PC-3 (cell line): Measurements from ENCODE around the gene RFWD3. TPM values are rescaled to one million over a fixed set of nuclear protein-coding genes. Genes with fewer than 3 reads are reported as not detected.

Source experiments
- ATAC-seq: fragments of 200-7000 bp; cut with Tn5 transposase; 2 replicates; pipeline ENCODE4 v1.9.1; 2020; ENCODE audit warnings: mild to moderate bottlenecking, moderate library complexity
- BruUV-seq: library from RNA; stranded (reverse); fragments of 400-500 nt; replicated peaks from 2 replicates; lab custom pipeline; 2021; lab: Mats Ljungman, UMichigan
- CTCF ChIA-PET: fragments of 300-600 bp; sonication (Branson Sonifier 250); formaldehyde crosslinking; loops from one replicate; lab custom pipeline; 2022; ENCODE audit warnings: antibody characterized with exemption; lab: Charles Lee
- POLR2A ChIA-PET: fragments of 300-600 bp; sonication (Branson Sonifier 250); formaldehyde crosslinking; loops from one replicate; lab custom pipeline; 2022; ENCODE audit warnings: antibody characterized with exemption; ENCODE audit not compliant: unreplicated experiment; lab: Charles Lee
- DNase-seq: peaks from one replicate; pipeline ENCODE4 v3.0.0-alpha.2; 2015
- H2AFZ ChIP-seq: fragments of 300-600 bp; sonication (generic); 2 replicates; pipeline ENCODE4 v1.6.0; 2016; ENCODE audit warnings: antibody characterized with exemption, low read length
- H3F3A ChIP-seq: fragments of 300-600 bp; sonication (generic); one replicate; pipeline ENCODE4 v1.6.0; 2017; ENCODE audit warnings: antibody characterized with exemption, low read length, control low read depth, mild to moderate bottlenecking; ENCODE audit not compliant: unreplicated experiment
- H3K27ac ChIP-seq: fragments of 300-600 bp; sonication (generic); 2 replicates; pipeline ENCODE4 v1.5.1; 2016; ENCODE audit warnings: mild to moderate bottlenecking, low read length
- H3K27me3 ChIP-seq: fragments of 300-600 bp; sonication (generic); 2 replicates; pipeline ENCODE4 v1.6.1; 2016; ENCODE audit warnings: low read length, mixed read lengths
- H3K36me3 ChIP-seq: fragments of 300-600 bp; sonication (generic); 2 replicates; pipeline ENCODE4 v1.6.1; 2016; ENCODE audit warnings: low read depth, mixed run types, low read length, mixed read lengths
- H3K4me1 ChIP-seq: fragments of 300-600 bp; sonication (generic); 2 replicates; pipeline ENCODE4 v1.5.1; 2016; ENCODE audit warnings: low read length; ENCODE audit not compliant: insufficient read depth
- H3K4me2 ChIP-seq: fragments of 300-600 bp; sonication (generic); 2 replicates; pipeline ENCODE4 v1.6.0; 2016; ENCODE audit warnings: low read length
- H3K4me3 ChIP-seq: fragments of 300-600 bp; sonication (generic); 2 replicates; pipeline ENCODE4 v1.5.1; 2016; ENCODE audit warnings: mild to moderate bottlenecking, low read length, mixed read lengths
- H3K79me2 ChIP-seq: fragments of 300-600 bp; sonication (generic); 2 replicates; pipeline ENCODE4 v1.6.1; 2017; ENCODE audit warnings: low read length, mixed read lengths
- H3K9ac ChIP-seq: fragments of 300-600 bp; sonication (generic); 2 replicates; pipeline ENCODE4 v1.6.0; 2016; ENCODE audit warnings: mild to moderate bottlenecking, low read length
- H3K9me2 ChIP-seq: fragments of 300-600 bp; sonication (generic); replicated peaks from 2 replicates; pipeline ENCODE4 v1.6.1; 2016; ENCODE audit warnings: mixed run types, low read length, mixed read lengths
- H3K9me3 ChIP-seq: fragments of 300-600 bp; sonication (generic); 2 replicates; pipeline ENCODE4 v1.6.1; 2016; ENCODE audit warnings: low read length, mixed read lengths
- H4K20me1 ChIP-seq: fragments of 300-600 bp; sonication (generic); 2 replicates; pipeline ENCODE4 v1.6.1; 2016; ENCODE audit warnings: low read length, mixed read lengths
- CTCF ChIP-seq: fragments of 300-600 bp; sonication (generic); conservative IDR thresholded peaks from 2 replicates; pipeline ENCODE4 v1.5.1; 2017; ENCODE audit warnings: antibody characterized with exemption, low read depth, mild to moderate bottlenecking, low read length
- EZH2 ChIP-seq: fragments of 300-600 bp; sonication (generic); IDR thresholded peaks from one replicate; pipeline ENCODE4 v1.6.1; 2017; ENCODE audit warnings: antibody characterized with exemption, mild to moderate bottlenecking, low read length; ENCODE audit not compliant: unreplicated experiment
- EZH2phosphoT487 ChIP-seq: fragments of 300-600 bp; sonication (generic); IDR thresholded peaks from 2 replicates; pipeline ENCODE4 v1.6.1; 2018; ENCODE audit warnings: mild to moderate bottlenecking, antibody characterized with exemption, low read length, borderline replicate concordance
- intact Hi-C: fragments of 100-400 bp; cut with micrococcal nuclease; formaldehyde crosslinking; loops from 2 replicates; pipeline ENCODE4 v1.9.0; 2023
- total RNA-seq: library from RNA; depleted of rRNA; stranded (reverse); fragments of >200 nt; gene quantifications from 2 replicates; pipeline ENCODE4 v1.2.3, GENCODE V29; 2014

RFWD3 gene
- total RNA-seq, 1 experiment from 2014 or later: 32.8 TPM

- Histone ChIP-seq H3K36me3 (peaks cover 40% of the 10 kb centered on the region), H3K4me1 (peaks cover 6% of the 10 kb centered on the region; the same call in 1 of the 2 replicates), H3K27me3 (no peaks in the 10 kb centered on the region), H3K9me2 (no peaks in the 10 kb centered on the region), H3K27ac (no peak overlapping the region), H3K4me3 (no peak overlapping the region), H3F3A (no peaks in the 10 kb centered on the region), H3K79me2 (peaks cover 56% of the 10 kb centered on the region), H2AFZ (no peak overlapping the region), H3K4me2 (no peak overlapping the region), H4K20me1 (peaks cover 33% of the 10 kb centered on the region), H3K9ac (no peak overlapping the region), H3K9me3 (no peaks in the 10 kb centered on the region)
- TF ChIP-seq EZH2phosphoT487 (no peak), CTCF (no peak)
- ATAC-seq: no peak
- ChIA-PET POLR2A (no interaction called here), CTCF (no interaction called here)
- intact Hi-C loops: no loop called here
- DNase-seq: no peak
- BruUV-seq: TSS peak; percentile 17
Measured at GRCh38 chr16:74649839-74650504, 16.7 kb downstream of the RFWD3 start.

GRCh38 chr16:74641969-74642368 is 24.7 kb downstream of the RFWD3 start:
- POLR2A ChIA-PET: no interaction called here
- Histone ChIP-seq H3F3A (no peaks in the 10 kb centered on the region), H3K9me2 (no peaks in the 10 kb centered on the region), H3K36me3 (peaks cover 37% of the 10 kb centered on the region), H3K9me3 (no peaks in the 10 kb centered on the region), H4K20me1 (no peaks in the 10 kb centered on the region), H2AFZ (no peak overlapping the region), H3K27ac (no peak overlapping the region), H3K4me2 (no peak overlapping the region), H3K4me3 (no peak overlapping the region), H3K79me2 (no peaks in the 10 kb centered on the region), H3K27me3 (no peaks in the 10 kb centered on the region), H3K4me1 (no peaks in the 10 kb centered on the region), H3K9ac (no peak overlapping the region)
- DNase-seq: no peak
- ATAC-seq: no peak
- BruUV-seq: no TSS peak
- CTCF ChIA-PET: no interaction called here
- intact Hi-C loops: no loop called here
- TF ChIP-seq EZH2: no peak
- TF ChIP-seq CTCF: no peak
- TF ChIP-seq EZH2phosphoT487: no peak

- H3K27me3 ChIP-seq: no peaks in the 10 kb centered on the region
- TF ChIP-seq CTCF: no peak
- no peak for TF ChIP-seq EZH2phosphoT487
- TF ChIP-seq EZH2: no peak
- ATAC-seq: no peak
- no peak for DNase-seq
- H3K27ac ChIP-seq: no peak overlapping the region
- H3K9ac ChIP-seq: no peak overlapping the region
- no peaks in the 10 kb centered on the region for H3K79me2 ChIP-seq
- no peaks in the 10 kb centered on the region for H3K4me1 ChIP-seq
- H3K4me3 ChIP-seq: no peak overlapping the region
- H3K9me2 ChIP-seq: no peaks in the 10 kb centered on the region
- no peak overlapping the region for H2AFZ ChIP-seq
- no peaks in the 10 kb centered on the region for H3K9me3 ChIP-seq
- H3K36me3 ChIP-seq: peaks cover 32% of the 10 kb centered on the region
- intact Hi-C loops: no loop called here
- ChIA-PET POLR2A (no interaction called here), CTCF (no interaction called here)
- no TSS peak for BruUV-seq
- no peak overlapping the region for H3K4me2 ChIP-seq
- no peaks in the 10 kb centered on the region for H4K20me1 ChIP-seq
- no peaks in the 10 kb centered on the region for H3F3A ChIP-seq
Measured at GRCh38 chr16:74637742-74638453, 28.8 kb downstream of the RFWD3 start.
